ENCODE results near the gene CCDC188. TPM values are rescaled to one million over a fixed set of nuclear protein-coding genes. Genes with fewer than 3 reads are reported as not detected.

The CCDC188 gene
- total RNA-seq, 1 donor: 0.36 TPM

DNA sequence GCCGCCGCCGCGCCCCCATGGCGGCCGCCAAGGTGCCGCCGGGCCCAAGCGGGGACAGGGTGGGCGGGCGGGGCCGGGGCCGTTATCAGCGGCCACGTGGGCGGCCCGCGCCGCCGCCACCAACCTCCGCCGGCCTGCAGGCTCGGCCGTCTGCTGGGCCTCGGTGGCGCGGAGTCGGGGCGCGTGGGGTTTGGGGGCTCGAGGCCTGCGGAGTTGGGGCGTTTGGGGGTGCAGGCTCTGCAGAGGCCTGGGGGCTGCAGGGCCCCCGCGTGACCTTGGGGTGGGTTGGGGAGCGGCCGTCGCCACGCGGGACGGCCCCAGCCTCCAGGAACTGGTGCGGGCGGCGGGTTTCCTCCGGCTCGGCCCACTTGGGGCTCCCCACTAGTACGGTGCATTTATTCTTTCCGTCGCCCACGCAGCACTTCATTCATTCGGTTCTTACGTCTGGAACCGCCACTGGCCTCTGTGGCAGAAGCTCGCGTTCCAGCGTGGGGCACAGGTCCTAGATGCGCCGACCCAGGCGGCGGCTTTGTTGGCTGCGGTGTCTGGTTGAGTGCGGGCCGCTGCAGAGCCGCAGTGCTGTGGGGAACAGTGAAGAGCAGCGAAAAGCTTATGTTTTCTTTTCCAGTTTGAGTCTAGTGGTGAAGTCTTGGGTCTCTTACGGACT lies 33.1 kb downstream of the CCDC188 start:
- Histone ChIP-seq H3K4me3 (ENCODE audit: insufficient read depth, low read length) (peak overlapping the region; percentile 99), H3K9me3 (ENCODE audit: low read depth, low read length) (no peaks in the 10 kb centered on the region), H3K27ac (ENCODE audit: low read depth, low read length) (peak overlapping the region; percentile 29), H3K4me2 (ENCODE audit: insufficient read depth, low read length) (peak overlapping the region; percentile 84), H3K79me2 (ENCODE audit: insufficient read depth, low read length) (peaks cover 89% of the 10 kb centered on the region), H3K27me3 (ENCODE audit: insufficient read depth, low read length) (no peaks in the 10 kb centered on the region), H3K4me1 (ENCODE audit: insufficient read depth, low read length) (peaks cover 20% of the 10 kb centered on the region), H4K20me1 (ENCODE audit: insufficient read depth, low read length) (peaks cover 16% of the 10 kb centered on the region), H3K36me3 (ENCODE audit: insufficient read depth, low read length) (peaks cover 49% of the 10 kb centered on the region), H2AFZ (ENCODE audit: low read length) (peak overlapping the region; percentile 10)
- peak; percentile 94 for DNase-seq (ENCODE audit: insufficient read length, low spot score, missing footprints)
- TF ChIP-seq, protein P1, sequence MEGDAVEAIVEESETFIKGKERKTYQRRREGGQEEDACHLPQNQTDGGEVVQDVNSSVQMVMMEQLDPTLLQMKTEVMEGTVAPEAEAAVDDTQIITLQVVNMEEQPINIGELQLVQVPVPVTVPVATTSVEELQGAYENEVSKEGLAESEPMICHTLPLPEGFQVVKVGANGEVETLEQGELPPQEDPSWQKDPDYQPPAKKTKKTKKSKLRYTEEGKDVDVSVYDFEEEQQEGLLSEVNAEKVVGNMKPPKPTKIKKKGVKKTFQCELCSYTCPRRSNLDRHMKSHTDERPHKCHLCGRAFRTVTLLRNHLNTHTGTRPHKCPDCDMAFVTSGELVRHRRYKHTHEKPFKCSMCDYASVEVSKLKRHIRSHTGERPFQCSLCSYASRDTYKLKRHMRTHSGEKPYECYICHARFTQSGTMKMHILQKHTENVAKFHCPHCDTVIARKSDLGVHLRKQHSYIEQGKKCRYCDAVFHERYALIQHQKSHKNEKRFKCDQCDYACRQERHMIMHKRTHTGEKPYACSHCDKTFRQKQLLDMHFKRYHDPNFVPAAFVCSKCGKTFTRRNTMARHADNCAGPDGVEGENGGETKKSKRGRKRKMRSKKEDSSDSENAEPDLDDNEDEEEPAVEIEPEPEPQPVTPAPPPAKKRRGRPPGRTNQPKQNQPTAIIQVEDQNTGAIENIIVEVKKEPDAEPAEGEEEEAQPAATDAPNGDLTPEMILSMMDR (IDR thresholded peaks at IDR 0.05; ENCODE audit: extremely low read depth, low read depth, low read length): no peak

DNA sequence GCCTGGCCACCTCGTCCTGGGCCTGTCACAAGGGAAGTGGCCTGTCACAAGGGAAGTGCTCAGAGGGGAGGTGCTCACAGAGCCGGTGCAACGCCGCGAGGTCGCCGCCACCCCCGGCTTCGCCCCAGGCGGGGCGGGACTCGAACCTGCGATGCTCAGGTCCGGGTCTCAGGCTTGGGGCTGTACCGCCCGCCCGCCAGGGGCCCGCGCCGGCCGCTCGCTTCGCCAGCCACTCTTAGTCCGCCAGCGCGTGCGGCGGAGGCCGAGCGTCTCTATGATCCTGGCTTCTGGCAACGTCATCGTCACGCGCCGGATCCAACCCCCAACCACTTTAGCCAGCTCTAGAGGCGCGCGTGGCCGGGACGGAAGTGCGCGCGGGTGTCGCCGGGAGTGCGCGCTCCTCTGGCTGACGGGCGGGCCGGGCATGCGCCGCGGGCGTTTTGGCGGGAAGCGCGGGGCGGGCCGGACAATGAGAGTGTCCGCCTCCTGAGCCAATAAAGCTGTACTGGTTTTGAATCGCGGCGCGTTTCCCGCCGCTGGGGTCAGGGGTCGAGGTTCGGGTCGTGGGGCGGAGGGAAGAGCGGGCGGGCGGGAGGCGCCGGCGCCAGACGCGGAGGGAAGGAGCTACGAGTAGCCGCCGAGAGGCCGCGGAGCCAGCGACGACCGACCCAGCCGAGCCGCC lies 33.8 kb downstream of the CCDC188 start, which contains the start of gene TRMT2A:
TSS of gene TRMT2A (minus strand) at position 276 of the 682 bp plus-strand sequence. CDS start 320 bp downstream, outside the sequence.
- peak; percentile 100 for DNase-seq (ENCODE audit: insufficient read length, low spot score, missing footprints)
- H4K20me1 ChIP-seq (ENCODE audit: insufficient read depth, low read length): peaks cover 14% of the 10 kb centered on the region
- TF ChIP-seq, protein P1 (IDR thresholded peaks at IDR 0.05; ENCODE audit: extremely low read depth, low read depth, low read length): peak; percentile 25
- peaks cover 82% of the 10 kb centered on the region for H3K79me2 ChIP-seq (ENCODE audit: insufficient read depth, low read length)
- H2AFZ ChIP-seq (ENCODE audit: low read length): peak within 1 kb of the TSS; percentile 70
- peak within 1 kb of the TSS; percentile 88 for H3K27ac ChIP-seq (ENCODE audit: low read depth, low read length)
- H3K36me3 ChIP-seq (ENCODE audit: insufficient read depth, low read length): peaks cover 52% of the 10 kb centered on the region
- H3K4me1 ChIP-seq (ENCODE audit: insufficient read depth, low read length): peaks cover 20% of the 10 kb centered on the region
- no peaks in the 10 kb centered on the region for H3K27me3 ChIP-seq (ENCODE audit: insufficient read depth, low read length)
- peak within 1 kb of the TSS; percentile 99 for H3K4me3 ChIP-seq (ENCODE audit: insufficient read depth, low read length)
- no peaks in the 10 kb centered on the region for H3K9me3 ChIP-seq (ENCODE audit: low read depth, low read length)
- peak within 1 kb of the TSS; percentile 90 for H3K4me2 ChIP-seq (ENCODE audit: insufficient read depth, low read length)

DNA sequence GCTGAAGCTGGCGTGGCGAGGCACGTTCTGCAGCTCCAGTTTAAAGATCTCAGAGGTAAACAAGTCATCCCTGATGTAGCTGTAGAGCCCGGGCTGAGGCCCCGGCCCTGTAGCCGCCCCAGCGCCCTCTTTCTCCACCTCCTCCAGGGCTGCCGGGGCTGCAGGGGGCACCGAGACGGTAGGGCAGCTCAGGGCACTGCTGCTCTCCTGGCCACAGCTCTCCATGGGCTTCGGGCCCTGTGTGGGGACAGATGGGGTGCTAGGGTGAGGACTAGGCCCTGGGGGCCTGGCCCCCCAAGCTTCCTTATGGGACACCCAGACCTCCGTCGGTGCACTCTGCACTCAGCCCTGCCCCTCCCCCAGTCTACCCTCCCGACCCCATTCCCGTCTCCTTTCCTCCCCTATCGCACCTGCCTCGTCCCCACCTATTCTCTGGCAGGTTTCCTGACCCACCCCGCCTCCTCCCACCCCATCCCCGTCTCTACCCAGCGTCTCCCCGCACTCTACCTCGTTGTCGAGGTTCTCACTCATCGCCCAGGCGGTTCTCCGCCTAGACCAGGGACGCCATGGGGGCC lies 34.4 kb downstream of the CCDC188 start:
- peaks cover 52% of the 10 kb centered on the region for H3K36me3 ChIP-seq (ENCODE audit: insufficient read depth, low read length)
- H3K9me3 ChIP-seq (ENCODE audit: low read depth, low read length): no peaks in the 10 kb centered on the region
- H4K20me1 ChIP-seq (ENCODE audit: insufficient read depth, low read length): peaks cover 12% of the 10 kb centered on the region
- peak overlapping the region; percentile 99 for H3K4me3 ChIP-seq (ENCODE audit: insufficient read depth, low read length)
- peaks cover 76% of the 10 kb centered on the region for H3K79me2 ChIP-seq (ENCODE audit: insufficient read depth, low read length)
- peak overlapping the region; percentile 90 for H3K4me2 ChIP-seq (ENCODE audit: insufficient read depth, low read length)
- H3K27me3 ChIP-seq (ENCODE audit: insufficient read depth, low read length): no peaks in the 10 kb centered on the region
- peak overlapping the region; percentile 70 for H2AFZ ChIP-seq (ENCODE audit: low read length)
- TF ChIP-seq, protein P1 (IDR thresholded peaks at IDR 0.05; ENCODE audit: extremely low read depth, low read depth, low read length): no peak
- peak overlapping the region; percentile 88 for H3K27ac ChIP-seq (ENCODE audit: low read depth, low read length)
- peaks cover 20% of the 10 kb centered on the region for H3K4me1 ChIP-seq (ENCODE audit: insufficient read depth, low read length)
- peak; percentile 93 for DNase-seq (ENCODE audit: insufficient read length, low spot score, missing footprints)
